HTR-8/SVneo (cell line): ENCODE results near the gene DCBLD1.
A peak's percentile ranks its signal among the peaks of the same experiment; 100 is the strongest.

Experiments
- DNase-seq: peaks from one replicate; pipeline ENCODE4 v3.0.0; 2011; ENCODE audit warnings: low spot score, mixed read lengths; ENCODE audit not compliant: insufficient read length
- FAIRE-seq: peaks from 2 replicates; lab custom pipeline; 2011; peaks lifted over from hg19 to GRCh38; lab: Jason Lieb, UNC

The DCBLD1 gene

GRCh38 chr6:117520603-117521395, 38.3 kb downstream of the DCBLD1 start:
- FAIRE-seq (no peak), DNase-seq (no peak)

- DNase-seq, result no peak
Observed at GRCh38 chr6:117521791-117522502, 39.5 kb downstream of the DCBLD1 start.

GRCh38 chr6:117525607-117526006, 43.1 kb downstream of the DCBLD1 start:
- no peak for DNase-seq
- FAIRE-seq, result no peak

More at GRCh38 chr6:117521791-117522502, 39.5 kb downstream of the DCBLD1 start:
- no peak for FAIRE-seq

GRCh38 chr6:117530467-117531242, 48.2 kb downstream of the DCBLD1 start:
- no peak for FAIRE-seq
- DNase-seq, result no peak

GRCh38 chr6:117531346-117531745, 48.9 kb downstream of the DCBLD1 start:
- FAIRE-seq (no peak), DNase-seq (no peak)

- DNase-seq (no peak), FAIRE-seq (no peak)
Observed at GRCh38 chr6:117531809-117532725, 49.6 kb downstream of the DCBLD1 start.

GRCh38 chr6:117533775-117534174, 51.3 kb downstream of the DCBLD1 start:
- FAIRE-seq (peak; percentile 13), DNase-seq (no peak)

GRCh38 chr6:117534974-117535373, 52.5 kb downstream of the DCBLD1 start:
- FAIRE-seq, result no peak
- DNase-seq, result no peak

GRCh38 chr6:117536317-117536716, 53.8 kb downstream of the DCBLD1 start:
- no peak for DNase-seq
- FAIRE-seq, result no peak

- DNase-seq (no peak), FAIRE-seq (no peak)
Observed at GRCh38 chr6:117538615-117539014, 56.1 kb downstream of the DCBLD1 start.

- DNase-seq, result no peak
- no peak for FAIRE-seq
Observed at GRCh38 chr6:117540670-117541069, 58.2 kb downstream of the DCBLD1 start.

- no peak for FAIRE-seq
Observed at GRCh38 chr6:117542493-117542892, 60.0 kb downstream of the DCBLD1 start.

GRCh38 chr6:117544716-117545115, 62.2 kb downstream of the DCBLD1 start:
- DNase-seq (no peak), FAIRE-seq (no peak)

More at GRCh38 chr6:117542493-117542892, 60.0 kb downstream of the DCBLD1 start:
- no peak for DNase-seq

GRCh38 chr6:117545161-117545595, 62.7 kb downstream of the DCBLD1 start:
- DNase-seq, result no peak
- FAIRE-seq, result no peak

GRCh38 chr6:117546674-117547073, 64.2 kb downstream of the DCBLD1 start:
- FAIRE-seq (no peak), DNase-seq (no peak)

GRCh38 chr6:117547688-117548621, 65.5 kb downstream of the DCBLD1 start:
- FAIRE-seq (no peak), DNase-seq (no peak)

- peak; percentile 50 for DNase-seq
- no peak for FAIRE-seq
Observed at GRCh38 chr6:117548797-117549301, 66.4 kb downstream of the DCBLD1 start.

- DNase-seq (no peak), FAIRE-seq (no peak)
Observed at GRCh38 chr6:117549611-117550010, 67.1 kb downstream of the DCBLD1 start.
